Mesothelial cell of epicardium (in vitro differentiated cells): Measurements from ENCODE around the gene DEFB113. TPM values are rescaled to one million over a fixed set of nuclear protein-coding genes. Genes with fewer than 3 reads are reported as not detected.

ENCODE experiments used
- DNase-seq, 2 experiments: peaks; one replicate each; pipeline ENCODE4 v3.0.0; 2021; ENCODE audit warnings: low spot score in 2 of 2; ENCODE audit not compliant: unreplicated experiment in 2 of 2
- H3K27ac Mint-ChIP-seq: 2 replicates; pipeline ENCODE4 v1.8.0; 2021; ENCODE audit warnings: mixed read lengths
- H3K27me3 Mint-ChIP-seq: 2 replicates; pipeline ENCODE4 v1.8.0; 2021; ENCODE audit warnings: low read depth, mixed read lengths
- H3K36me3 Mint-ChIP-seq: 2 replicates; pipeline ENCODE4 v1.8.0; 2021; ENCODE audit warnings: mixed read lengths
- H3K4me1 Mint-ChIP-seq: 2 replicates; pipeline ENCODE4 v1.8.0; 2021; ENCODE audit warnings: mixed read lengths
- H3K4me3 Mint-ChIP-seq: 2 replicates; pipeline ENCODE4 v1.8.0; 2021; ENCODE audit warnings: mild to moderate bottlenecking, moderate library complexity, mixed read lengths
- H3K9me3 Mint-ChIP-seq: 2 replicates; pipeline ENCODE4 v1.8.0; 2021; ENCODE audit warnings: mixed read lengths
- CTCF ChIP-seq: fragments of 200-600 bp; sonication (generic); IDR thresholded peaks from one replicate; pipeline ENCODE4 v1.5.0; 2021; ENCODE audit warnings: antibody characterized with exemption; ENCODE audit not compliant: unreplicated experiment
- total RNA-seq: library from RNA; stranded (reverse); gene quantifications from 3 replicates; pipeline ENCODE4 v1.2.1, GENCODE V29; 2021

The DEFB113 gene
- total RNA-seq, 1 donor from 2014 or later, result not detected

GRCh38 chr6:49966823-49967222 is 2.6 kb downstream of the DEFB113 start:
- DNase-seq, result no peak
- no peak overlapping the region for H3K27ac Mint-ChIP-seq
- H3K9me3 Mint-ChIP-seq, result no peaks in the 10 kb centered on the region
- TF ChIP-seq CTCF, result no peak
- no peaks in the 10 kb centered on the region for H3K4me1 Mint-ChIP-seq
- peaks cover 4% of the 10 kb centered on the region for H3K27me3 Mint-ChIP-seq
- no peak overlapping the region for H3K4me3 Mint-ChIP-seq
- H3K36me3 Mint-ChIP-seq, result no peaks in the 10 kb centered on the region

DNA sequence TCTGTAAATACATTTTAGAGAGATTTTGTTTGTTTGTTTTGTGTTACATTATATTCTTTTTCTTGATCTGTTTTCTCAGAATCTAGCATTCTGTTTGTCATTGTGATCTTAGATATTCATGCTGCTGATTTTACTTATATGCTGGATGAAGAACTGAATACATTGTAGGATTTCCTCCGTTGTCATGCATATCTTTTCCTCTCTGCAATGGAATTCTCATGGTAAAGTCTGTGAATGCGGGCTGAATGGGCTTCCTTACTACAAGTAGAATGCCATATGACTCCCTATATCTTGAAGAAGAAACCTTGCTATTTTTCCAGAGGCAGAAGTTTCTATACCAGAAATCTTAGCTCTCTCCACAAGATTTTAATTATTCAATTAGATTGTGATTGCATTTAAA is 3.1 kb downstream of the DEFB113 start:
- Mint-ChIP-seq H3K4me3 (no peak overlapping the region), H3K36me3 (no peaks in the 10 kb centered on the region), H3K27me3 (peaks cover 4% of the 10 kb centered on the region), H3K9me3 (no peaks in the 10 kb centered on the region), H3K4me1 (no peaks in the 10 kb centered on the region), H3K27ac (no peak overlapping the region)
- DNase-seq, result no peak
- TF ChIP-seq CTCF, result no peak

GRCh38 chr6:49964064-49964463 is 5.4 kb downstream of the DEFB113 start, which contains the start of gene DEFB114:
Gene DEFB114 (minus strand): TSS chr6:49964164. CDS start chr6:49964105, 59 bp downstream.
- Mint-ChIP-seq H3K36me3 (no peaks in the 10 kb centered on the region), H3K27ac (no peak within 1 kb of the TSS), H3K4me1 (no peaks in the 10 kb centered on the region), H3K4me3 (no peak within 1 kb of the TSS), H3K27me3 (peaks cover 4% of the 10 kb centered on the region), H3K9me3 (peaks cover 8% of the 10 kb centered on the region)
- DNase-seq, result no peak
- TF ChIP-seq CTCF, result no peak

DNA sequence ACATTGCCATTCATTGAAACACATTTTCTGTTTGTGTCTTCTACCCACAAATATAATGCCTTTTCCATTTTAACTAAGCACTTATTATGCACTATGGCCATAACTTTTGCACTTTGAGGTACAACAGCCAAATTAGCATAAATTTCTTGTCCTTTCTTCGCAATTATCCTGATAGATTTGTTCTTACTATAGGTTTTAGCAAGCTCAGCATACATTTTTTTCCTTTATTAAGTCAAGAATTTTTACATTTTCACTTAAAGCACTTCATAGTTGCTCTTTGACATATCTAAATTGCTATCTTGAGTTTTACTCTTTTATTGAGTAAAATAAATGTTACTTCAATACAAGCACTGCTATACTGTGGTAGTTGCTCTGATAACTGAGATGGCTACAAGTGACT is 11.2 kb downstream of the DEFB113 start:
- TF ChIP-seq CTCF, result no peak
- Mint-ChIP-seq H3K4me1 (no peaks in the 10 kb centered on the region), H3K36me3 (no peaks in the 10 kb centered on the region)

GRCh38 chr6:49955847-49956246 is 13.6 kb downstream of the DEFB113 start:
- Mint-ChIP-seq H3K4me3 (no peak overlapping the region), H3K9me3 (peaks cover 9% of the 10 kb centered on the region), H3K27ac (no peak overlapping the region), H3K4me1 (no peaks in the 10 kb centered on the region), H3K36me3 (no peaks in the 10 kb centered on the region), H3K27me3 (no peaks in the 10 kb centered on the region)
- no peak for DNase-seq
- TF ChIP-seq CTCF, result no peak

More for the DNA sequence above, 11.2 kb downstream of the DEFB113 start:
- Mint-ChIP-seq H3K27ac (no peak overlapping the region), H3K9me3 (peaks cover 9% of the 10 kb centered on the region), H3K27me3 (no peaks in the 10 kb centered on the region), H3K4me3 (no peak overlapping the region)
- no peak for DNase-seq

DNA sequence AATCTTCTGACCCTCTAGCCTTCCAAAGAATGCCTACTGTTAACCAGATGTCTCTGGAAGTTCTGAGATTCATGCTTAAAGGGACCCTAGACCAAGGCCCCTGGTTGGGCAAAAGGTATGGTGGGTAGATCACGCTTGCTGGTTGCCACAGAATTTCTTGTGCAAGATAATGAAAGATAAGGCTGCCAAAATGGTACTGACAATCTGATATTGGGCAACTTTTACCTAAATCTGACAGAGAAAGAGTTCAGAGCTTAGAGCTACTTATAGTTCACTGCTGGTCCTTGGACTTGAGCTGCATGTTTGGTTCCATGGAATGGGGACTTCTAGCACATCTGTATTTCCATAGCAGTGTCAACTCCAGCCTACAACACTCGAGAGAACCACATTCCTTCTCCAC is 17.5 kb downstream of the DEFB113 start:
- no peaks in the 10 kb centered on the region for H3K9me3 Mint-ChIP-seq
- no peak for TF ChIP-seq CTCF
- H3K4me3 Mint-ChIP-seq, result no peak overlapping the region
- H3K27me3 Mint-ChIP-seq, result no peaks in the 10 kb centered on the region
- H3K36me3 Mint-ChIP-seq, result no peaks in the 10 kb centered on the region
- H3K27ac Mint-ChIP-seq, result no peak overlapping the region
- DNase-seq, result no peak
- H3K4me1 Mint-ChIP-seq, result no peaks in the 10 kb centered on the region
